Head of caudate nucleus (tissue), 42 donors: ENCODE results near the gene SDC1.

ENCODE experiments used
- DNase-seq, 42 donors: peaks; one replicate each; pipeline versions ENCODE4 v3.0.0 to v3.0.0-alpha.2; 2020 to 2021; ENCODE audit warnings: mixed read lengths in 7 of 42
- intact Hi-C: fragments of 100-400 bp; cut with DNase I; formaldehyde crosslinking; loops from one replicate; pipeline ENCODE4 v1.15.0; 2022

The SDC1 gene

GRCh38 chr2:20164734-20165478 is 60.0 kb downstream of the SDC1 start:
- intact Hi-C loops: no loop called here
- no peak for DNase-seq

- intact Hi-C loops: no loop called here
- DNase-seq: peak in 1 of 42 donors; percentile 20
These were observed 60.7 kb downstream of the SDC1 start for GRCh38 chr2:20164061-20164733.

GRCh38 chr2:20159411-20160070 is 65.4 kb downstream of the SDC1 start:
- DNase-seq: no peak
- intact Hi-C loops: no loop called here

- intact Hi-C loops: no loop called here
- DNase-seq: no peak
These were observed 67.6 kb downstream of the SDC1 start for GRCh38 chr2:20157193-20157891.

- intact Hi-C loops: no loop called here
- no peak for DNase-seq
These were observed 68.1 kb downstream of the SDC1 start for GRCh38 chr2:20156836-20157192.

GRCh38 chr2:20156076-20156759 is 68.7 kb downstream of the SDC1 start:
- intact Hi-C loops: no loop called here
- no peak for DNase-seq

DNA sequence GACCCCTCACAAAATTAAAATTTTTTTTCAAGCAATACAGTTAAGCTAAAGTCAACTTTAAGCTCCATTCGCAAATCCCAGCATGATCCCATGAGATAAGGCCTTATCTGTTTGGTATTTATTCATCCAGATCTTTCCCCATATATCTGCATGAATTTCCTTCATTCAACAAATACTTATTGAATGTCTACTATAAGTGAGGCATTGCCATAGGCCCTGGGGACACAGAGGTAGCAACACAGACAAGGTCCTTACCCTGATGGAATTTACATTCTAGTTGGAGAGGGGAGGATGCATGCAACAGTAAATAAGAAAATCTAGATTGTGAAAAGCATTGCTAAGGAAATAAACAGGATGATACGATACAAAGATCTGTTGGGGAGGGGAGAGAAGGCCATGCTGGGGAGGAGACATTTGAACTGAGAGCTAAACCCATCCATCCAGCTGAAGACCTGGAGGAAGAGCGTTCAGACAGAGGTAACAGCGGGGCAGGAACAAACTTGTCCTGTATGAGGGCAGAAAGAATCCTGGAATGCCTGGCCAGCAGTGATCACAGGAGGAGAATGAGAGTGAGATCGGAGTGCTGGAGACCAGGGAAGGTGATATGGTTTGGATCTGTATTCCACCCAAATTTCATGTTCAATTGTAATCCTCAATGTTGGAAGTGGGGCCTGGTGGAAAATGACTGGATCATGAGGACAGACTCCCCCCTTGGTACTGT is 71.6 kb downstream of the SDC1 start:
- intact Hi-C loops: no loop called here
- no peak for DNase-seq

GRCh38 chr2:20150806-20151571 is 73.9 kb downstream of the SDC1 start:
- DNase-seq: no peak
- intact Hi-C loops: no loop called here
